Measurements from ENCODE around the gene FERMT3.

Gene FERMT3

DNA sequence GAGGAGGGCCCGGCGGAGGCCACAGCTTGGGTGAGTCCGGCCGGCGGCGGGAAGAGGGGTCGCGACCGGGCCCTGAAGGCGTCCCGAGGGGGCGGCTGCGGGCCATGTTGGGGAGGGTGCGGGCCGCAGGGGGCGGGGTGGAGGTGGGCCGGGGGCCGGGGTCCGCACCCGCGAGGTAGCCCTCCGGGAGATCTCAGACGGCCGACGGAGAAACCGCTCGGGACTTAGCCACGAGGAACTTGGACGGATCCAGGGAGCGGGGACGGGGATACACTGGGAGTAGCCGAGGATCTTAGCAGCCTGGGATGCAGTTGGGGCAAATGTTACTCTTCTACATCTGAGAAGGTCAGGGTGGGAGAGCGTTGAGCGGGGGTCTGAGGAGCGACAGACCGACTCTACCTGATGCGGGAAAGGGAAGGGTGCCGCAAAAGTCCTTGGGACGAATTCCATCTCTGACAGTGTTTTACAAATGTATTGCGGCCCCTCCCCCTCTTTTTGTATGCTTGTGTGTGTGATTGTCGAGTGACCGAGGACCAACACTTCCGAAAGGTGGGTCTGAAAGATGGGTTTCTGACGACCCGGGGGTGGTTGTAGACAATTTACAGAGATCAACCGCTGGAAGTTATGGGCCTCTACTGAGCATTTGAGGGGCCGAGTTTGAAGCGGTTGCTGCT is 19.9 kb upstream of the FERMT3 start:
- DNase-seq (ENCODE audit: low spot score), result no peak

DNA sequence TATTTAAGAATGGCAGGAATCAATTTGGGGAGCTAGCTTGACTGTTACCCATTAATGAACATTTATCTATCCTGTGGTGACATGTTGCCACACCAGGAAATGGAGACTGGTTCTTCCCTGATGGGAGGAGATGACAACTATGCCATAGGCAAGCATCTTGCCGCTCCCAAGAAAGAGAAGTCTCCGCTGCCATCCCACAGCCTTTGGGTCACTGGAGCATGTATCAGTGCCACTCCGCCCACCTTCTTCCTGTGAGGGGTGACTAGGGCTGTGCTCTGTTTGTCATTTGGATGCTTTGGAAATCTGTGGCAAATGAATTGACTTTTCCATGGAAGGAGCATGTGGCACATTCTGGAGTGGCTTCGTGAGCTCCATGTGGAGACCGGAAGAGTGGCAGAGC is 14.1 kb upstream of the FERMT3 start:
- no peak for DNase-seq (ENCODE audit: low spot score)

DNA sequence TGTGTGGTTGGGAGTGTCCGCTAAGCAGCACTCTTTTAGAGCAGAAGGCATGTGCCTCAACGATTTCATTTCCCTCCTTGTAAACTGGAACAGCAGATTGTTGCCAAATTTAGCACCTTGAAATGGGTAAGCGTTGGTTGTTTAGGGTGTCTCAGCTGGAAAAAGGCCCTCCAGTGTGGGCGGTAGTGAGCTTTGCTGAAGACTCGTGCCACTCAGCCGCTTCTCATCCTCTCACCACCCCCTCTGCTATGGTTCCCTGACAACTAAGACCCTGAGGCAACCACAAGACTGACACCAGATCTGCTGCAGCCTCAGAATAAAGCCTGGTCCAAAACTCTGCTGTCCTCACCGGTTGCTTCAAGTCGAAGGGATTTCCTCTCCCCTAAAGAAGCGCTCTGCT is 9.9 kb upstream of the FERMT3 start:
- DNase-seq (ENCODE audit: low spot score), result no peak

DNA sequence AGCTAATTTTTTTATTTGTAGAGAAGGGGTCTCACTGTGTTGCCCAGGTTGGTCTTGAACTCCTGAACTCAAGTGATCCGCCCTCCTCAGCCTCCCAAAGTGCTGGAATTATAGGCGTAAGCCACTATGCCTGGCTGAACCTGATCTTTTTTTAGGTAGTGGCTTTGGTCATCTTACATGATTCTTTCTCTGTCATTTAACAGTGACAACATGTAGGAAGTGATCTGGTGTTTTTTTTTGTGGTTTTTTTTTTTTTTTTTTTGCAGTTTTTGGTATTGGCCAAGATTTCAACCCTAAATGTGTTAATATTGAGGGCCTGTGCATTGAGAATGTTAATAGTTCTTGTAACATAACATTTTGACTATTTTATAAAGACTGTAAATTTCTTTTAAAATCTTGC is 8.0 kb upstream of the FERMT3 start:
- no peak for DNase-seq (ENCODE audit: low spot score)

DNA sequence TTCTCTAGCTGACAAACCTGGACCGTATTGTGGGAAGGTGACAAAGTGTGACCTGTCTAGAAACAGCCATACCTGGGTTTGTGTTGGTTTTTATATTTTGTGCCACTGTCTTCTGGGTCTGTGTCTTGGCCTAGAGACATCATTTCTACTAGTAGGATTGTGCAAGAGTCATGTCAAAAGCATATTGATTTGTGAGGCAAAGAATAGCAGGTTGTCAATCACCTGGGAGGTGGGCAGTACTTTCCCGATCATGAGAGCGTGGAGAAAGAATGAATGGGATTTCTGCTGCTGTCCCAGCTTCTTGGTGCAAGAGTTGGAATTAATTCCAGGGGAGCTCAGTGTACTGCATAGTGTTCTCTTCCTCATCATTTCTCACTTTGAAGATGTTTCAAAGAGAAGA is 5.0 kb upstream of the FERMT3 start:
- DNase-seq (ENCODE audit: low spot score), result no peak

DNA sequence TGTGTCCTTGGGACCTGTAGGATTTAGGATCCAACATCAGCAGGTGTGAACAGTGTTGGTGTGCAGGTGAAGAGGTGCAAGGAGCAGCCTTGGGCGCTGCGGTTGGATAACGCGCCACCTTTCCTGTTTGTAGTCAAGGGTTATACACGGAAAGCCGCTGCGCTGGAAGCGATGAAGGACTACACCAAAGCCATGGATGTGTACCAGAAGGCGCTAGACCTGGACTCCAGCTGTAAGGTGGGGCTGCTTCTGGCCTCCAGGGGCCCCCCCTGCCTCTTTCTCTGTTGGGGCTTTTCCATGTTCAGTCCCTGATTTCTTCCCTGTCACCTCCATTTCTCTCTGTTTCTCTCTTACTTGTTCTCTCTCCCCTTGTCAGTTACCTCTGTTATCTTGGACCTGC is 3.5 kb upstream of the FERMT3 start:
- DNase-seq (ENCODE audit: low spot score), result no peak

DNA sequence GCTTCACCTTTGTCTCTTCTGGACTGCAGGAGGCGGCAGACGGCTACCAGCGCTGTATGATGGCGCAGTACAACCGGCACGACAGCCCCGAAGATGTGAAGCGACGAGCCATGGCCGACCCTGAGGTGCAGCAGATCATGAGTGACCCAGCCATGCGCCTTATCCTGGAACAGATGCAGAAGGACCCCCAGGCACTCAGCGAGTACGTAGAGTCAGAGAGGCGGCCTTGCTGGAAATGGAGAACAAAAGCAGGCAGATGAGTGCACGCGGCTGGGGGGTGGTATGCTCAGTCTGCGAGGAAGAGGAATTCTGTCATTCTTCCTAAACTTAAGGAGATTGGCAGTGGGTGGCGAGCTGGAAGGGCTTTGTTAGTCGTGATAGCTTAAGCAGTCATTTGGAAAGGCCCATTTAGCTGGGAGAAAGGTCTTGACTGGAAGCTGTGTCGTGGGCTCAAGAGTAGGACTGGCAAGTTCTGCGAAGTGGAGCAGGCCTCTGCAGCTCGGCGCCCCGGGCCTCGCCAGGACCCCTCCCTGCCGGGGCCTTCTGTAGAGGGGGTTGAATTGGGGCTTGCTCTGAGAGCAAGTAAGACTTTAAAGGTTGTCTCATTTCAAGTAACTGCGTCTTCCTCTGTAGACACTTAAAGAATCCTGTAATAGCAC is 3.0 kb upstream of the FERMT3 start:
- DNase-seq (ENCODE audit: low spot score), result no peak

DNA sequence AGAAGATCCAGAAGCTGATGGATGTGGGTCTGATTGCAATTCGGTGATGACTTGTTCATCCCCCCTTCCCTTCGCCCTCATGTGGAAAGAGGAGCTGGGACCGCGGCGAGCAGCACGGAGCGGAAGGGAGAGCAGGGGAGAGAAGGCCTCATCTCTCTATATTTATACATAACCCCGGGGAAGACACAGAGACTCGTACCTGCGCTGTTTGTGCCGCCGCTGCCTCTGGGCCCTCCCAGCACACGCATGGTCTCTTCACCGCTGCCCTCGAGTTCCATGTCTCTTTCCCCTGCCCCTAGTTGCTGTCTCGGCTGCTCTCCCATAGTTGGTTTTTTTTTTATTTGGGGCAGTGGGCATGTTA is 2.5 kb upstream of the FERMT3 start:
- DNase-seq (ENCODE audit: low spot score), result no peak

DNA sequence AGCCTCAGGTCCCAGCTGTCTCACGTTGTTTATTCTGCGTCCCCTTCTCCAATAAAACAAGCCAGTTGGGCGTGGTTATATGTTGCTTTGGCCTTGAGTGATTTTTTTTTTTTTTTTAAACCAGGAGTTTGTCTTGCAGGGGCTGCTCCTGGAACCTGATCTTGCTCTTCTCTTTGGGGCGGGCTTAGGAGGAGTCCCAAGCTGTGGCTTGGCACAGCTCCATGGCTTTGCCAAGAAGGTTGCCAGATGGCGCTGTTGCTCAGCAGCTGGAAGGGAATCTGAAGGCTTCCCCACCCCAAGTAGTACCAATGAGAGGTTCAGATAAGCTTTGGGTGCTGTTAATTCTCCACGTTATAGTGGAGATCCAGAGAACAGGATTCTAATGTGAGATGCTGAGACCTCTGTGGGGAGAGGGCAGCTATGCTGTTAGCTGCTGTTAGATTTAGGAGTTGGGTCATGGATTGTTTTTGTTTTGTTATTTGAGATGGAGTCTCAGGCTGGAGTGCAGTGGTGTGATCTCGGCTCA is 2.0 kb upstream of the FERMT3 start:
- peak; percentile 79 for DNase-seq (ENCODE audit: low spot score)

DNA sequence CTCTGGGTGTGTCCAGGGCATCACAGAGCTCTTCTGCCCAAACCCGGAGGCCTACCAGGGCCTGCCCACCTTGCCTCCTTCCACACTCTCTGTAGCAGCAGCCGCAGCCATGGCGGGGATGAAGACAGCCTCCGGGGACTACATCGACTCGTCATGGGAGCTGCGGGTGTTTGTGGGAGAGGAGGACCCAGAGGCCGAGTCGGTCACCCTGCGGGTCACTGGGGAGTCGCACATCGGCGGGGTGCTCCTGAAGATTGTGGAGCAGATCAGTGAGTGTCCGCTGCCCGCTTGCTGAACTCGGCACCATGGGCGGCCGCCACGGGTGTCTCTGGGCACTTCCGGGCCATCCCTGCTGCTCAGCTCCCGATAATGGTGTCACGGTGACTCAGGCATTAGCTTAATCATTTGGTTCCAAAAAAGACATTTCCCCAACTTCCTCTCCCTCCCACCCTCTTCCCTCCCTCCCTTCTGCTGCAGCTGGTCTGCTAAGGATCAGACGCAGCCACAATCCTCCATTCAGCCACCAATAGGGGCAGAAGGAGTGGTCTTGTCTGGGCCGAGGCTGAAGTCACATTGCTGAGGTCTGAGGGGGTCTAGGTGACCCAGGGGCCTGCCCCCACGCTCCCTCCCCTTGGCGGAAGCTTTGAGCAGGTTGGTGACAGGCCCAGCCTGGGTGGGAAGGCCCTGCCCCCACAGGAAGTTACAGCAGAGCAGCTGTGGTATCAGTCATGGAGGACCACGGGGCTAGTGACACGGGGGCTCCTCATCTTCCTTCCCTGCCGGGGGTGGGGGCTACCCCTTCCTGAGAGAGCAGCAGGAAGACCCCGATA is 950 bp downstream of the FERMT3 start:
- no peak for DNase-seq (ENCODE audit: low spot score)

DNA sequence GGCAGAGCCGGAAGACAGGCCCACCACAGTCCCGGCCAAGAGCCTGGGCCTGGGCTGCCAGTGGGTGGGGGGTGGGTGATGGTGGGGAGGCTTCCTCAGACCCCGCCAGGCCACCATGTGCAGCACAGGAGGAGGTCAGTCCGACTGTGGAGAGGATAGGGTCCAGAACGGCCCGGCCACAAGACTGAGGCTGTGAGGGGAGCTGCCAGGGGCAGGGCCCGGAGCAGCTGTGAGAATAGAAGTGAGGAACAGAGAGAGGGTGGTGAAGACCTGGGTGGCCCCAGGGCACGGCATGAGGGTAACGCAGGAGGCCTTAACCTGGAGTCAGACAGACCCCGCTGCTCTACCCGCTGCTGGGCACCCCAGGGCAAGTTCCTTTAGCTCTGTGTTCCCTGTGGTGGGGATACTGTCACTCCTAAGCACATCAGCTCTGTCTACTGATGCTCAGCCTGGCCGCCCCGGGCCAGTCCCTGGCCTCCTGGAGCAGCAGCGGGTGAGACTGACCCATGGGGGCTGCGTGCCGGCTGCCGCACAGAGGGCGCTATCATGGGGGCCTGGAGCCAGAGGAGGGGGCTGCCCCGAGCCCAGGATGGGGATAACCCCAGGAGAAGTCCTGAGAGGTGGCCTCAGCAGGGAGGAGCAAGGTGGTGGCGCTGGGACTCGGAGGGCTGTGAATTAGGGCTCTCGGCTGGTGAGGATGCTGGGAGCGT is 1.7 kb downstream of the FERMT3 start:
- DNase-seq (ENCODE audit: low spot score), result no peak

DNA sequence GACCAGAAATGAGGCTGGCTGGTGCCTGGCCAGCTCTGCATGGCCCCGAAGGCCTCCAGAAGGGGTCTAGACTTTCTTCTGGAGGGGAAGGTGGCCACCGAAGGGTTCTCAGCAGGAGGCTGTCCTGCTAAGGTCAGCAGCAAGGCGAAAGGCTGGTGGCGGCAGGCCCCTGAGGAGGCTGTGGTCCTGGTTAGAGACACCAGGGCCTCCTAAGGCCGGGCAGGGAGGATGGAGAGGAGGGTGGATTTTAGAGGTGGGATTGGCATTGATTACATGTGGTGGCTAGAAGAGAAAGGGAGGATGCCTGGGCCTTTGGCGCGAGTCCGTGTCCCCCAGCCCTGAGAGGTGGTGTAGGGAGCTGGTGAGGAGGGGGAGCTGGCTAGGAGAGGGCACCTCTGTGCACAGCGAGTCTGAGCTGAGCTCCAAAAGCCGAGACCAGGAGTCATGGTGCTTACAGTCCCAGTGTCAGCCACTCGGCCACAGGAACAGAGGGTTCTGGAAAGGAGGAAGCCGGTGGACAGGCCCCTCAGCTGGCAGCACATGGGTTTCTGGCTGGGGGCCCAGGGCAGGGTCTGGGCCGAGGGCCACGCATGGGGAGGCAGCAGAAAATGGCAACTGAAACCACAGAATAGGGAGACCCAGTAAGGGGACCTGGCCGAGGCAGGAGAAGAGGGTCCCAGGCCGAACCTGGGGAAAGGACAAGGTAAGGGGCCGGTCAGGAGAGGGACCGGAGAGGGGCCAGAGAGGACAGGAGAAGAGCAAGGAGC is 2.5 kb downstream of the FERMT3 start:
- no peak for DNase-seq (ENCODE audit: low spot score)

DNA sequence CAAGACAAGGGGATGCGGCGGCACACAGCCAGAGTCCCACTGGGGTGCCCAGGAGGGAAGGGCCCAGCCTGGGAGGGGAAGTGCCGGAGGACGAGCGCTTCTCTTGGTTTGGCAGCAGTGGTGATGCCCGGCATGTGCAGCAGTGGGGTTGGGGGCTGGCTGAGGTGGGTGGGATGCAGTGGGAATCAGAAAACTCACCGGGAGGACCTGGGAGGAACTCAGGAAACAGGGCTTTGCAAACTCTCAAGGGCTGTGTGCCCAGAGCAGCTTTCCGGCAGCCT is 3.0 kb downstream of the FERMT3 start:
- no peak for DNase-seq (ENCODE audit: low spot score)

DNA sequence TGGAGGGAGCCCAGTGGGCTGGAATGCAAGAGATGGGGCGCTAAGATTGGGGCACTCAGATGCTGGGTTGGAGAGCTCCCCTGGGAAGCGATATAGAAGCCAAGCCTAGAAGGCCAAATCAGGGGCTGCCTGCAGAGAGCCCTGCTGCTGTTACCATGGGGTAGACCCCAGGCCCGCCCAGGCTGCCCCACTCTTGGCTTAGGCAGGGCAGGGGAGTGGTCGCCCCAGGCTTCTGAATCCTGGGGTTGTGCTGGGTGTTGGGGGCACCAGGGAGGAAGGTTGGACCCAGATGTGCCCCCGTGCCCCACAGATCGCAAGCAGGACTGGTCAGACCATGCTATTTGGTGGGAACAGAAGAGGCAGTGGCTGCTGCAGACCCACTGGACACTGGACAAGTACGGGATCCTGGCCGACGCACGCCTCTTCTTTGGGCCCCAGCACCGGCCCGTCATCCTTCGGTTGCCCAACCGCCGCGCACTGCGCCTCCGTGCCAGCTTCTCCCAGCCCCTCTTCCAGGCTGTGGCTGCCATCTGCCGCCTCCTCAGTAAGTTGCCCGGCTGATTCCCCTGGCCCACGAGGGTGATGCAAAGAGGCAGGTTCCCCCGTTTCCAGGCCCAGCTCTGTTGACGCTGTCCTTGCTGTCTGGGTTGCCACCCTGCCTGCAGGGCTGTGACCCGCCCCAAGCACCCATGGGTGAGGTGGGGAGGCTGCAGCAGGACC is 3.9 kb downstream of the FERMT3 start:
- DNase-seq (ENCODE audit: low spot score), result no peak

DNA sequence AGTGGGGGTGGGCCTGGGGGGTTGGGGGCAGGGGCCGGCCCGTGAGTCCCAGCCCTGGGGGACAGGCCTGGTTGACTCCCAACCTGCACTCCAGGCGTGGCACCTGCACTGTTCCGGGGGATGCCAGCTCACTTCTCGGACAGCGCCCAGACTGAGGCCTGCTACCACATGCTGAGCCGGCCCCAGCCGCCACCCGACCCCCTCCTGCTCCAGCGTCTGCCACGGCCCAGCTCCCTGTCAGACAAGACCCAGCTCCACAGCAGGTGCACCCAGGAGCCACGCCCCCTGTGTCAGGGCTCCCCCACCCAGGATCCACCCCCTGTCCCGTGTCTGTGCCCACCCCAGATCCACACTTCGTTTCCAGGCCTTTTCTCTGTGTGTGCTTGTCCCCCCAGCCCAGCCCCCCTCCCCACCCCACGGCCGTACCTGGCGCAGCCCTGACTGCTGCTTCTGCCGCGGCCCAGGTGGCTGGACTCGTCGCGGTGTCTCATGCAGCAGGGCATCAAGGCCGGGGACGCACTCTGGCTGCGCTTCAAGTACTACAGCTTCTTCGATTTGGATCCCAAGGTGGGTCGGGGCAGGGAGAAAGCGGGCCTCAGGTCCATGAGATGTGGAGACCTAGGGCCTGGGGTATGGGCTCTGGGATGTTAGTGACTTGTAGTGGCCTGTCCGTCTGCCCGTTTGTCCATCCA is 4.8 kb downstream of the FERMT3 start:
- DNase-seq (ENCODE audit: low spot score), result no peak

DNA sequence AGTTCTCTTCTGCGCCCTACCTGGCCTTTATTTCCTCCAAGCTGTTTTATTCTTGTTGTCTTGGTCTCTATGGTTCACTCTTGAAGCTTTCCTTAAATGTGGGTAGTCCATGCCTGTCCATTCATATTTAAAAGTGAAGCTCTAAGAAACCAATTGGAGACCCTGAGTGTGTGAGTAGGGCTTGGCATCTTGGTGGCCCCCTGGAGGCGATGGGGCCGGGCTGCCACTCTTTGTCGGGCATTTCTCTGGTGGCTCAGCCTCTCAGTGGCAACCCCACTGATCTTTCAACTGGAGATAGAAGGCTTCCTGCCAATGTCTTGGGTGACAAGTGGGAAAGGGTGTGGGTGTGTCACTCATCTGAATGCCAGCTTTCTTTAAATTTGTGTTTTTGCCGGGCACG is 10.4 kb downstream of the FERMT3 start:
- DNase-seq (ENCODE audit: low spot score), result no peak

DNA sequence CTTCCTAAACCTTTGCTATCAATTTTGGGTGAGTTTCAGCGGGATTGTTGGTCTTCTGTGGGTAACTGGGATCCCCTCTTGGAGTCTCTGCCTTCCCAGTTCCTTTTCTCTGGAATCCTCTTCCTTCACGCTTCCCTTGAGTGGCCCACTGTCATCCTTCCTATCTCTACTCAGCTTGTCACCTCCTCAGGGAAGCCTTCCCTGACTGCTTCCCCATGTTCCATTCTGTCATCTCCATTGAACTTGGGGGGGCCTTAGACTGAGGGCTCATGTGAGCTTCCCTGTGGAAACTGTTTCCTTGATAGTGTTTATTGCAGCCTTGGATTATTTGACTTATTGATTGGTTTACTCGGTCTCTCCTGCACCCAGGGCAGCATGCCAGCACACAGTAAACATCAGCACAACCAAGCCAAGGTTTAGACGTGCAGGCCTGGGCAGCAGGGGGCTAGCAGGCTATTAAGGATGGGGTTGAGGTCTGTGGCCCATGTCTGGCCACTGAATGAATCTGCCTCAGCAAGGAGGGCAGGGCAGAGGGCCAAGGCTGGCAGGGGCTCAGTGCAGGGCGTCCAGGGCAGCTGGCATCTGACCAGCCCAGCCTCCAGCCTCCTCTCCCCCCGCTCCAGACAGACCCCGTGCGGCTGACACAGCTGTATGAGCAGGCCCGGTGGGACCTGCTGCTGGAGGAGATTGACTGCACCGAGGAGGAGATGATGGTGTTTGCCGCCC is 12.3 kb downstream of the FERMT3 start:
- DNase-seq (ENCODE audit: low spot score), result no peak

DNA sequence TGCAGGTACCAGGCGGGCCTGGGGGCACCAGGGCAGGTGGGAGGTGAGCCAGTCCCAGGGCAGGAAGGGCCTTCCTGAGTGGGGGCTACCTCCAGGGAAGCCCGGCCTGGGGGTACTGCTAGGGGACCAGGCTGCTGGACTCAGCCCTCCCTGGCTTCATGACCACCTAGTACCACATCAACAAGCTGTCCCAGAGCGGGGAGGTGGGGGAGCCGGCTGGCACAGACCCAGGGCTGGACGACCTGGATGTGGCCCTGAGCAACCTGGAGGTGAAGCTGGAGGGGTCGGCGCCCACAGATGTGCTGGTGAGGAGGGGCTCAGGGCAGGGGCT is 12.8 kb downstream of the FERMT3 start:
- DNase-seq (ENCODE audit: low spot score), result no peak

DNA sequence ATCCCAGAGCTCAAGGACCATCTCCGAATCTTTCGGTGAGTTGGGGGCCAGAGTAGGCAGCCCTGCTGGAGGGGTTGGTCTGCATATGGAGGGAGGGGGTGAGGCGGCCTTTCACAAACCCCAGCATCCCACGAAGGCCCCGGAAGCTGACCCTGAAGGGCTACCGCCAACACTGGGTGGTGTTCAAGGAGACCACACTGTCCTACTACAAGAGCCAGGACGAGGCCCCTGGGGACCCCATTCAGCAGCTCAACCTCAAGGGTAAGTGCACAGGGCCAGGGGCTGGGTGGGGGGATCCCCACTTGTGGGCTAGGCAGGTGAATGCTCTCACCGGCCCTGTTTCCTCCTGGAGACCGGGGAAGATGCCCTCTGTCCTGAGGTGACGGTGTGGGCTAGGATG is 13.2 kb downstream of the FERMT3 start:
- DNase-seq (ENCODE audit: low spot score), result no peak

DNA sequence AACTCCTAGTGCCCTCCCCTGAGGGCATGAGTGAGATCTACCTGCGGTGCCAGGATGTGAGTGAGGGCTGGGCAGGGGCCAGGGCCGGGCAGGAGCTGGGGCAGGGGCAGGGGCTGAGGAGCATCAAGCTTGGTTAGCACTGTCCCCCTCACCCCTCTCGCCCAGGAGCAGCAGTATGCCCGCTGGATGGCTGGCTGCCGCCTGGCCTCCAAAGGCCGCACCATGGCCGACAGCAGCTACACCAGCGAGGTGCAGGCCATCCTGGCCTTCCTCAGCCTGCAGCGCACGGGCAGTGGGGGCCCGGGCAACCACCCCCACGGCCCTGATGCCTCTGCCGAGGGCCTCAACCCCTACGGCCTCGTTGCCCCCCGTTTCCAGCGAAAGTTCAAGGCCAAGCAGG is 13.8 kb downstream of the FERMT3 start:
- DNase-seq (ENCODE audit: low spot score), result no peak

Measured in SW480 (cell line).